Suprapubic skin (tissue), 4 donors: ENCODE measurements around the gene ZNF638.

Experiments used
- CTCF ChIP-seq, 2 donors: fragments of 200-600 bp in 1 of 2; fragments of 450-650 bp in 1 of 2; sonication (generic) in 1 of 2; IDR thresholded peaks; one replicate each; pipeline ENCODE4 v1.5.1; 2016 to 2019; ENCODE audit warnings: antibody characterized with exemption in 2 of 2, mild to moderate bottlenecking in 1 of 2, moderate library complexity in 1 of 2
- EP300 ChIP-seq: sonication (generic); formaldehyde crosslinking; IDR thresholded peaks from one replicate; pipeline ENCODE4 v1.6.1; 2017; ENCODE audit warnings: antibody characterized with exemption
- POLR2A ChIP-seq, 2 donors: fragments of 450-650 bp; IDR thresholded peaks; one replicate each; pipeline ENCODE4 v1.6.1; 2017; ENCODE audit warnings: antibody characterized with exemption in 2 of 2, mild to moderate bottlenecking in 2 of 2, moderate library complexity in 2 of 2
- POLR2AphosphoS5 ChIP-seq, 3 donors: sonication (generic); formaldehyde crosslinking; IDR thresholded peaks; one replicate each; pipeline ENCODE4 v1.6.1; 2017; ENCODE audit warnings: antibody characterized with exemption in 3 of 3

GRCh38 chr2:71465961-71466300, 134.3 kb downstream of the ZNF638 start:
- TF ChIP-seq EP300 (no peak), POLR2A (IDR thresholded peaks at IDR 0.05) (no peak), CTCF (IDR thresholded peaks at IDR 0.05) (no peak), POLR2AphosphoS5 (IDR thresholded peaks at IDR 0.05) (no peak)
